Measurements from ENCODE around the gene IL6ST.
"Not testable (repeated sequence)": the region's sequence is repeated elsewhere in the genome, so short reads cannot be mapped to it uniquely, and the experiment has no call there.

IL6ST gene

GRCh38 chr5:56023296-56023695 lies 28.5 kb upstream of the IL6ST start:
- Histone ChIP-seq H3K4me3 (ENCODE audit: severe bottlenecking) (no peak overlapping the region), H3K36me3 (ENCODE audit: low read depth) (no peaks in the 10 kb centered on the region), H3K27me3 (ENCODE audit: insufficient read depth, poor library complexity, severe bottlenecking) (no peaks in the 10 kb centered on the region), H3K9me3 (ENCODE audit: severe bottlenecking) (no peaks in the 10 kb centered on the region), H3K27ac (ENCODE audit: poor library complexity, severe bottlenecking) (no peak overlapping the region), H3K4me1 (ENCODE audit: insufficient read depth, poor library complexity, severe bottlenecking) (peaks cover 15% of the 10 kb centered on the region)
- no peak for ATAC-seq (ENCODE audit: low read depth)
- no peak for TF ChIP-seq CTCF (IDR thresholded peaks at IDR 0.05; ENCODE audit: poor library complexity, severe bottlenecking)
- DNase-seq (ENCODE audit: low spot score) = no peak

- Histone ChIP-seq H3K27me3 (ENCODE audit: insufficient read depth, poor library complexity, severe bottlenecking) (no peaks in the 10 kb centered on the region), H3K27ac (ENCODE audit: poor library complexity, severe bottlenecking) (no peak overlapping the region), H3K4me1 (ENCODE audit: insufficient read depth, poor library complexity, severe bottlenecking) (no peaks in the 10 kb centered on the region), H3K9me3 (ENCODE audit: severe bottlenecking) (no peaks in the 10 kb centered on the region), H3K36me3 (ENCODE audit: low read depth) (no peaks in the 10 kb centered on the region), H3K4me3 (ENCODE audit: severe bottlenecking) (no peak overlapping the region)
- DNase-seq (ENCODE audit: low spot score) (no peak), ATAC-seq (ENCODE audit: low read depth) (no peak)
- TF ChIP-seq CTCF (IDR thresholded peaks at IDR 0.05; ENCODE audit: poor library complexity, severe bottlenecking) = no peak
Measured at GRCh38 chr5:56019306-56020272, 24.8 kb upstream of the IL6ST start.

GRCh38 chr5:56018832-56019231 lies 24.1 kb upstream of the IL6ST start:
- no peak for TF ChIP-seq CTCF (IDR thresholded peaks at IDR 0.05; ENCODE audit: poor library complexity, severe bottlenecking)
- Histone ChIP-seq H3K4me1 (ENCODE audit: insufficient read depth, poor library complexity, severe bottlenecking) (no peaks in the 10 kb centered on the region), H3K36me3 (ENCODE audit: low read depth) (no peaks in the 10 kb centered on the region), H3K27me3 (ENCODE audit: insufficient read depth, poor library complexity, severe bottlenecking) (no peaks in the 10 kb centered on the region), H3K27ac (ENCODE audit: poor library complexity, severe bottlenecking) (no peak overlapping the region), H3K4me3 (ENCODE audit: severe bottlenecking) (no peak overlapping the region), H3K9me3 (ENCODE audit: severe bottlenecking) (no peaks in the 10 kb centered on the region)
- ATAC-seq (ENCODE audit: low read depth) (no peak), DNase-seq (ENCODE audit: low spot score) (no peak)

GRCh38 chr5:56014701-56015100 lies 19.9 kb upstream of the IL6ST start:
- H3K4me1 ChIP-seq (ENCODE audit: insufficient read depth, poor library complexity, severe bottlenecking) = peaks cover 14% of the 10 kb centered on the region
- not testable (repeated sequence) for H3K36me3 ChIP-seq (ENCODE audit: low read depth); DNase-seq (ENCODE audit: low spot score)

GRCh38 chr5:56013939-56014338 lies 19.2 kb upstream of the IL6ST start:
- H3K27ac ChIP-seq (ENCODE audit: poor library complexity, severe bottlenecking); H3K27me3 ChIP-seq (ENCODE audit: insufficient read depth, poor library complexity, severe bottlenecking); H3K9me3 ChIP-seq (ENCODE audit: severe bottlenecking); H3K36me3 ChIP-seq (ENCODE audit: low read depth); ATAC-seq (ENCODE audit: low read depth); H3K4me3 ChIP-seq (ENCODE audit: severe bottlenecking); DNase-seq (ENCODE audit: low spot score): not testable (repeated sequence)
- H3K4me1 ChIP-seq (ENCODE audit: insufficient read depth, poor library complexity, severe bottlenecking) = peaks cover 14% of the 10 kb centered on the region

More at GRCh38 chr5:56014701-56015100, 19.9 kb upstream of the IL6ST start:
- H3K9me3 ChIP-seq (ENCODE audit: severe bottlenecking); H3K4me3 ChIP-seq (ENCODE audit: severe bottlenecking); H3K27ac ChIP-seq (ENCODE audit: poor library complexity, severe bottlenecking); H3K27me3 ChIP-seq (ENCODE audit: insufficient read depth, poor library complexity, severe bottlenecking); ATAC-seq (ENCODE audit: low read depth): not testable (repeated sequence)

Measured in RWPE2 (cell line).